ENCODE measurements around the gene CNNM3.
"Not testable (repeated sequence)": the region's sequence is repeated elsewhere in the genome, so short reads cannot be mapped to it uniquely, and the experiment has no call there.

Gene CNNM3

GRCh38 chr2:96816127-96816835, at the start of gene CNNM3:
Gene CNNM3, plus strand, starts transcription at chr2:96816268. Its CDS starts 10 bp downstream, at chr2:96816278.
- peak; percentile 89 for DNase-seq
- in situ Hi-C loops (cut with MboI; ENCODE audit: low pct_unique_long_range_greater_than_20kb, low sequenced_read_pairs), result no loop called here

GRCh38 chr2:96767135-96767871, 48.8 kb upstream of the CNNM3 start:
- DNase-seq, result no peak

GRCh38 chr2:96768083-96768561, 47.9 kb upstream of the CNNM3 start:
- DNase-seq, result no peak
- in situ Hi-C loops (cut with MboI; ENCODE audit: low pct_unique_long_range_greater_than_20kb, low sequenced_read_pairs), result no loop called here

More at GRCh38 chr2:96767135-96767871, 48.8 kb upstream of the CNNM3 start:
- in situ Hi-C loops (cut with MboI; ENCODE audit: low pct_unique_long_range_greater_than_20kb, low sequenced_read_pairs), result no loop called here

- DNase-seq, result no peak
- in situ Hi-C loops (cut with MboI; ENCODE audit: low pct_unique_long_range_greater_than_20kb, low sequenced_read_pairs), result no loop called here
Measured at GRCh38 chr2:96769814-96770213, 46.3 kb upstream of the CNNM3 start.

GRCh38 chr2:96770442-96771202, 45.4 kb upstream of the CNNM3 start:
- DNase-seq, result no peak

GRCh38 chr2:96771796-96772618, 44.1 kb upstream of the CNNM3 start:
- in situ Hi-C loops (cut with MboI; ENCODE audit: low pct_unique_long_range_greater_than_20kb, low sequenced_read_pairs), result no loop called here
- DNase-seq, result no peak

More at GRCh38 chr2:96770442-96771202, 45.4 kb upstream of the CNNM3 start:
- in situ Hi-C loops (cut with MboI; ENCODE audit: low pct_unique_long_range_greater_than_20kb, low sequenced_read_pairs), result no loop called here

- in situ Hi-C loops (cut with MboI; ENCODE audit: low pct_unique_long_range_greater_than_20kb, low sequenced_read_pairs), result no loop called here
- DNase-seq, result no peak
Measured at GRCh38 chr2:96772903-96773671, 43.0 kb upstream of the CNNM3 start.

- peak; percentile 38 for DNase-seq
- in situ Hi-C loops (cut with MboI; ENCODE audit: low pct_unique_long_range_greater_than_20kb, low sequenced_read_pairs), result no loop called here
Measured at GRCh38 chr2:96773922-96774321, 42.1 kb upstream of the CNNM3 start.

- in situ Hi-C loops (cut with MboI; ENCODE audit: low pct_unique_long_range_greater_than_20kb, low sequenced_read_pairs), result no loop called here
- no peak for DNase-seq
Measured at GRCh38 chr2:96775160-96775559, 40.9 kb upstream of the CNNM3 start.

- in situ Hi-C loops (cut with MboI; ENCODE audit: low pct_unique_long_range_greater_than_20kb, low sequenced_read_pairs), result no loop called here
- no peak for DNase-seq
Measured at GRCh38 chr2:96783388-96783787, 32.7 kb upstream of the CNNM3 start.

- no peak for DNase-seq
- in situ Hi-C loops (cut with MboI; ENCODE audit: low pct_unique_long_range_greater_than_20kb, low sequenced_read_pairs), result no loop called here
Measured at GRCh38 chr2:96787411-96787810, 28.7 kb upstream of the CNNM3 start.

- in situ Hi-C loops (cut with MboI; ENCODE audit: low pct_unique_long_range_greater_than_20kb, low sequenced_read_pairs), result no loop called here
- DNase-seq, result no peak
Measured at GRCh38 chr2:96788442-96789244, 27.4 kb upstream of the CNNM3 start.

GRCh38 chr2:96789245-96789617, 26.8 kb upstream of the CNNM3 start:
- DNase-seq, result no peak

GRCh38 chr2:96792772-96793749, 23.0 kb upstream of the CNNM3 start:
- in situ Hi-C loops (cut with MboI; ENCODE audit: low pct_unique_long_range_greater_than_20kb, low sequenced_read_pairs), result no loop called here
- DNase-seq, result no peak

More at GRCh38 chr2:96789245-96789617, 26.8 kb upstream of the CNNM3 start:
- in situ Hi-C loops (cut with MboI; ENCODE audit: low pct_unique_long_range_greater_than_20kb, low sequenced_read_pairs), result no loop called here

- in situ Hi-C loops (cut with MboI; ENCODE audit: low pct_unique_long_range_greater_than_20kb, low sequenced_read_pairs), result no loop called here
- no peak for DNase-seq
Measured at GRCh38 chr2:96795076-96795475, 21.0 kb upstream of the CNNM3 start.

GRCh38 chr2:96796497-96796896, 19.6 kb upstream of the CNNM3 start:
- DNase-seq; in situ Hi-C loops (cut with MboI; ENCODE audit: low pct_unique_long_range_greater_than_20kb, low sequenced_read_pairs): not testable (repeated sequence)
